Frontal cortex (tissue), 4 donors: ENCODE data around the gene GLI1. TPM values are rescaled to one million over a fixed set of nuclear protein-coding genes. Genes with fewer than 3 reads are reported as not detected.
A peak's percentile ranks its signal among the peaks of the same experiment; 100 is the strongest.

ENCODE experiments used
- DNase-seq, 2 donors: peaks; one replicate each; pipeline ENCODE4 v3.0.0; 2012; ENCODE audit warnings: low spot score in 2 of 2
- FAIRE-seq: peaks from 2 replicates; lab custom pipeline; 2012; peaks lifted over from hg19 to GRCh38; lab: Jason Lieb, UNC
- total RNA-seq: library from RNA; depleted of rRNA; stranded (reverse); fragments of >200 nt; gene quantifications from one replicate; pipeline ENCODE4 v1.2.3, GENCODE V29; 2014
- donor health status: control.
- donor health status: control.
- donor health status: control.

GLI1 gene
- total RNA-seq, 1 donor from 2014 or later, result under 0.01 TPM

DNA sequence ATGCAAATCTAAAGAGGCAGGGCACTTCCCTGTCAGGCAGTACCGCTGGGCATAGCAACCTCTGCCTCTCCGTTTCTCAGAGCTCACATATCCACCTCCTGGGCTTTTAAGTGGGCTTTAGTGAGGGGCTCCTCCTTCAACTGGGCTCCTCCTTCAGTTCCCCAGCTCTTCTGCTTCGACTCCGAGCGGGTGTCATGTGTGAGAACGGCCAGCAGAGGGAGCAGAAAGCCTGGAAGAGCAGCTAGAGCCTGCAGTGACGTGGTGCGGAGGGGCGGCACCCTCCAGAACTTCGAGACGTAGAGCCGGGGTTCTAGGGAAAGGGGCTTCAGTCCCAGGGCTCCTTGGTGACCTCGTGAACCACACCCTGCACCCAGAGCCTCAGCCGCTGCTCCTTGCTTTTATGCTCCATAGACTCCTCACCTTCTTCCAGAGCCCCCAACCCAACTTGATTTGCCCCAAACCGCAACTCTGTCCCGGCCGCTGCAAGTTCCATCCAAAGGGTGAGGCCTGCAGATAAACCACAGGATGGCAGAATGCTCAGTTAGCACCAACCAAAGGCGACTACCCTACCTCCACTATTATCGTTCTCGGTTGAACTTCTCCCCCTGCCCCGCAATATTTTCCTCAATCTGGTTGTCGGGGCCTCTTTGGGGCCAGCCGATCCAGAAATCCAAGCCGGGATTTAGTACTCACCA is 383 bp upstream of the GLI1 start:
- peak; percentile 82 to 83 for DNase-seq
- FAIRE-seq, result no peak

- FAIRE-seq, result no peak
Measured at GRCh38 chr12:57460468-57460784, 841 bp downstream of the GLI1 start.

GRCh38 chr12:57460841-57461275 is 1.3 kb downstream of the GLI1 start:
- DNase-seq (peak in 1 of 2 donors; percentile 31), FAIRE-seq (no peak)

More at GRCh38 chr12:57460468-57460784, 841 bp downstream of the GLI1 start:
- no peak for DNase-seq

DNA sequence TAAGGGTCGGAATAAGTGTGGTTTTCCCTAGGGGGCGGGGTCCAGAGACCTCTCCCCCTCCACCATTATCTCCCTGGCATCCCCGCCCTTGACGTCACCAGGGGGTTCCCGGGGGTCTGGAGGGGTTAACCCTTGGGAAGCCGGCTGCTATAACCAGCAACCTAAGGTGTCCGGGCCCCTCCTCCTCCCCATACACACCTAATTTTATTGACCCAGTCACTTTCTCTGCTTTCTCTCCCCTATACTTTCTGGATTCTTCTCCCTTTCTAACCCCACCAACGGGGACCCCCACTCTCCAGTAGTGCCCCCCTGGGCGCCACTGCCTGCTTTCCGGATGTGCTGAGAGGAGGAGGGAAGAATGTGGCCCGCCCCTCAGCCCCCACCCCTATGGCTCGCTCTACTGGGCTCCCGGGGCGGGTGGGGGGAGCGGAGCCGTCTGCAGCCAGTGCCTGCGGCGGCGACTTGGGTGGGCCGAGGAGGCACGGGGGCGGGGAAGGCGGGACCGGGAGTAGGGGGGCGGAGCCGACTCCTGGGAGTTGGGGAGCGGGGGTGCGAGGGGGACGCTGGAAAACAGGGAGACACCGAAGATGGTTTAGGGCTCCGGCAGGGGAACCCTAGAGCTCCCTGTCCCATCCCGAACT is 1.8 kb downstream of the GLI1 start:
- FAIRE-seq, result no peak
- DNase-seq, result peak; percentile 61 to 70

DNA sequence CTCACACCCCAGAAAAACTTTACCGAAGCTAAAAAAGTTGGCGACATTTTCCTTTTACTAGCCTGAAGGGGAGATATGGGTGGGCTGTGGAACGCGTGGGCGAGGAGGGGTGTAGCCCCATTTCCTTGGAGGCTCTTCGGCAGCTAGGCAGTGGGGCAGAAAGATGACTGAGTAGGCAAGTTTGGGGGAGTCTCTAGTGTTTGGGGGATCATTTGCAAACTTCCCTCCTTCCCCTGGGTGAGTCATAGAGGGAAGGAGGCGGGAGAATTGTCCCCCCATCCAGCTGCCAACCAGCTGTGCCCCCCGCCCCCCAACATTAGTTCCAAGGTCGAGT is 2.3 kb downstream of the GLI1 start:
- peak in 1 of 2 donors; percentile 56 for DNase-seq
- FAIRE-seq, result no peak

DNA sequence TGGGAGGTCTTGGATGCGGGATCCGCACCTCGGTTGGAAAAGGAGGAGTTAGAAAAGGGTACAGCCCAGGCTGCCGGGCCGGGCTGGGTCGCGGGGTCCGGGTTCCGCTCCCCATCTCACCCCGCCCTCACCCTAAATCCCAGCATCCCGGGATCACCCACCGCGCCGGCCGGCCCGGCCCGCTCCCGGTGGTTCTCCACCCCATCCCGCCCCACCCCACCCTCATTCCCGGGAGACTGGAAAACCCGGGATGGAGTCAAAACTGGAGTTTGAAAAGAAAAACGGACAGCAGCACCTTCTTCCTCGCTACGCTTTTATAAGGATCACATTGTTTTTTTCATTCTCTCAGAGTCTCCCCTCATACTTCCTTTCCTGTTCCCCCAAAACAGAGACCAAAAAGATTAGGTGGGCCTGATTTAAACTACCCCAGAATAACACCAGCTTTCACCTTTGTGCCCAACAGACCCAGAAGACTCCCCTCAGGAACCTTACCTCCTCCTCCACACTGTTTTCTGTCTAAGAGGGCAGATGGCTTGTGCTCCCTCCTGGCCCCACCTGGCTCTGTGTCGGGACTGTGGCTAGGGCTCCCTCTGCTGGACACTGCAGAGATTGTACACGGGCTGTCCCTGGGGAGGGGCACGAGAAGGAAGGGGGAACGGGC is 2.8 kb downstream of the GLI1 start:
- DNase-seq (peak; percentile 83 to 89), FAIRE-seq (no peak)

- DNase-seq, result no peak
- FAIRE-seq, result no peak
Measured at GRCh38 chr12:57462912-57463253, 3.3 kb downstream of the GLI1 start.

DNA sequence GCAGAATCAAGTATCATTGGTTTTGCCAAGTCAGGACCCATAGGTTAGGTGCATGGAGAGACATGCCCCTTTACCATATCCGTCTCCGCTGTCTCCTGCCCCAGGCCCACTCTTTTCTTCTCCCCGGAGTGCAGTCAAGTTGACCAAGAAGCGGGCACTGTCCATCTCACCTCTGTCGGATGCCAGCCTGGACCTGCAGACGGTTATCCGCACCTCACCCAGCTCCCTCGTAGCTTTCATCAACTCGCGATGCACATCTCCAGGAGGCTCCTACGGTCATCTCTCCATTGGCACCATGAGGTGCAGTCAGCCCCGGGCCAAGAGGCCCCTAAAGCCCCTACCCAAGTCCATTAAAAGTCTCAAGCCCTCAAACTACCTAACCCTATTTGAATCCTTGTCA is 5.0 kb downstream of the GLI1 start:
- DNase-seq, result no peak
- no peak for FAIRE-seq

DNA sequence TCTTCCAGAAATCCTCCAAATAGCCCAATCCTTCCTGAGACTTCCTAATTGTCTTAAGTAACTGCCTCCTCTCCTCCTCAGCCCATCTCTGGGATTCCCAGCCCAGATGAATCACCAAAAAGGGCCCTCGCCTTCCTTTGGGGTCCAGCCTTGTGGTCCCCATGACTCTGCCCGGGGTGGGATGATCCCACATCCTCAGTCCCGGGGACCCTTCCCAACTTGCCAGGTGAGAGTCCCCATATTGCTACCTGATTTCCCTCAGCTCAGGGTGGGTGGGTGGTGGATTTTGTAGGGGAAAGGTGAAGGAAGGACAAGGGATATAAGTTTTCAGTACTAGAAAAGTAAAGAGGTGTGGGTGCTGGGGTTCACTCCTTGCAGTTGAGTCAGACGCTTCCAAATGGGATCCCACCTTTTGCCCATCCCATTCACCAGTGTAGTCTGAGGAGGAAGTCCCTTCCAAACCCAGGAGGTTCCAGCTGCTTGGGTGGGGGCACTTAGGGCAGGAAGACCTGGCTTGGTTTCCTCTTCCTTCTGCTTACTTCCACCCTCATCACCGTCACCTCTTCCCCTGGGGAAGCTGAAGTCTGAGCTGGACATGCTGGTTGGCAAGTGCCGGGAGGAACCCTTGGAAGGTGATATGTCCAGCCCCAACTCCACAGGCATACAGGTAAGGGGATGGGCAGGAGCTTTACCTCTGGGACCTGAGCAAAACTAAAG is 5.6 kb downstream of the GLI1 start:
- DNase-seq (no peak), FAIRE-seq (no peak)

DNA sequence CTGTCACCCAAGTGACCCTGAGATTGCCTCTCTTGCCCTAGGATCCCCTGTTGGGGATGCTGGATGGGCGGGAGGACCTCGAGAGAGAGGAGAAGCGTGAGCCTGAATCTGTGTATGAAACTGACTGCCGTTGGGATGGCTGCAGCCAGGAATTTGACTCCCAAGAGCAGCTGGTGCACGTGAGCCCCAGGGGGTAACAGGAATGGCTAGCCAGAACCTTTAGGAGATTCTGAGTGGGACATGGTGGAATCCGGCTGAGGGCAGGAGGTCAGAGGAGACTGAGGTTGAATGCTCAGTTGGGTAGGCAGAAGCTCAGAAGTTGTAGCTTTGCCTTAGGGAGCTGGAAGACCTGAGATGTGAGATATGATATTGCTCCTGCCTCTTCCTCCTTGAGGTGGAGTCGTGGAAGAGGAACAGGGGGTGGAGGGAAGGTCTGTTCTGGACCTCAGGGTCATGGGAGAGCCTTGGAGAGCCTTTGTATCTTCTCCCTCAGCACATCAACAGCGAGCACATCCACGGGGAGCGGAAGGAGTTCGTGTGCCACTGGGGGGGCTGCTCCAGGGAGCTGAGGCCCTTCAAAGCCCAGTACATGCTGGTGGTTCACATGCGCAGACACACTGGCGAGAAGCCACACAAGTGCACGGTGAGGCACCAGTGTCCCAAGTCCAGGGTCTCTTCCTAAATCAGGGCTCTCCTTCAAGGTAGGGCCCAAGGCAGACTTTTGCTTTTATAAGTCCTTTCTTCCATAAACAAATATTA is 6.3 kb downstream of the GLI1 start:
- peak in 1 of 2 donors; percentile 10 for DNase-seq
- no peak for FAIRE-seq

DNA sequence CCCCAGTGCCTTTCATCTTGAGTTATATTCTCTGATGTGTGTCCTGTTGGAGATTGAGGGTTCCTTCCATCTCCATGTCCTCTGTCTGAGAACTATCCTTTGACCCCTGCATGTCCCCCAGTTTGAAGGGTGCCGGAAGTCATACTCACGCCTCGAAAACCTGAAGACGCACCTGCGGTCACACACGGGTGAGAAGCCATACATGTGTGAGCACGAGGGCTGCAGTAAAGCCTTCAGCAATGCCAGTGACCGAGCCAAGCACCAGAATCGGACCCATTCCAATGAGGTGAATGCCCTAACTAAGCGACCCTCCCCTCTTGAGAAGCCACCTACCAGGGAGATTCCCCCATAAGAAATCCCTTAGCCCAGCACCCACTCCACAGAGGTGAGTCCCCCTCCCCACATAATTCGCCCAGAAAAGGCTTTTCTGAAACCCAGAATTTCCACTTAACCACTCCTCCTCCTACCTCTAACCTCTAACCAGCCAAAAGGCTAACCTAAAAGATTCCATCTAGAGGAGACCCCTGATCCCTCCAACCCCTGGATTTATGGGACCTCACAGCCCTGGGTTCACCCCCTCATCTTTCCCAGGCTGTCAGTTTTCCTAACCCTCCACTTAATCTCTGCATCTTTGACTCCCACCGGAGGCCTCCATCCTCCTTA is 7.8 kb downstream of the GLI1 start:
- no peak for DNase-seq
- FAIRE-seq, result no peak

DNA sequence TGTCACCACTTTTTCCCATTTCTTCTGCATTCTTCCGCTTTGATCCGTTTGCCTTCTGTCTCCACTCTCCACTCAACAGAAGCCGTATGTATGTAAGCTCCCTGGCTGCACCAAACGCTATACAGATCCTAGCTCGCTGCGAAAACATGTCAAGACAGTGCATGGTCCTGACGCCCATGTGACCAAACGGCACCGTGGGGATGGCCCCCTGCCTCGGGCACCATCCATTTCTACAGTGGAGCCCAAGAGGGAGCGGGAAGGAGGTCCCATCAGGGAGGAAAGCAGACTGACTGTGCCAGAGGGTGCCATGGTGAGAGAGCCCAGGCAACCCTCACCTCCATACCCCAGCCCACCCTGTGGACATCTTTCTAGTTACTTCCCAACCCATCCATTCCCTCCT is 8.3 kb downstream of the GLI1 start:
- DNase-seq (no peak), FAIRE-seq (no peak)

- no peak for FAIRE-seq
- DNase-seq, result no peak
Measured at GRCh38 chr12:57469296-57470164, 9.9 kb downstream of the GLI1 start.

GRCh38 chr12:57470286-57470969 is 10.8 kb downstream of the GLI1 start:
- DNase-seq (no peak), FAIRE-seq (no peak)

DNA sequence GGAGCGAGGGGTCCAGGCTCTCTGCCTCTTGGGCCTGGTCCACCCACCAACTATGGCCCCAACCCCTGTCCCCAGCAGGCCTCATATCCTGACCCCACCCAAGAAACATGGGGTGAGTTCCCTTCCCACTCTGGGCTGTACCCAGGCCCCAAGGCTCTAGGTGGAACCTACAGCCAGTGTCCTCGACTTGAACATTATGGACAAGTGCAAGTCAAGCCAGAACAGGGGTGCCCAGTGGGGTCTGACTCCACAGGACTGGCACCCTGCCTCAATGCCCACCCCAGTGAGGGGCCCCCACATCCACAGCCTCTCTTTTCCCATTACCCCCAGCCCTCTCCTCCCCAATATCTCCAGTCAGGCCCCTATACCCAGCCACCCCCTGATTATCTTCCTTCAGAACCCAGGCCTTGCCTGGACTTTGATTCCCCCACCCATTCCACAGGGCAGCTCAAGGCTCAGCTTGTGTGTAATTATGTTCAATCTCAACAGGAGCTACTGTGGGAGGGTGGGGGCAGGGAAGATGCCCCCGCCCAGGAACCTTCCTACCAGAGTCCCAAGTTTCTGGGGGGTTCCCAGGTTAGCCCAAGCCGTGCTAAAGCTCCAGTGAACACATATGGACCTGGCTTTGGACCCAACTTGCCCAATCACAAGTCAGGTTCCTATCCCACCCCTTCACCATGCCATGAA is 11.5 kb downstream of the GLI1 start:
- FAIRE-seq, result no peak
- no peak for DNase-seq

GRCh38 chr12:57471661-57472060 is 12.1 kb downstream of the GLI1 start:
- no peak for FAIRE-seq
- DNase-seq, result no peak

GRCh38 chr12:57472391-57472790 is 12.8 kb downstream of the GLI1 start:
- DNase-seq (no peak), FAIRE-seq (no peak)

DNA sequence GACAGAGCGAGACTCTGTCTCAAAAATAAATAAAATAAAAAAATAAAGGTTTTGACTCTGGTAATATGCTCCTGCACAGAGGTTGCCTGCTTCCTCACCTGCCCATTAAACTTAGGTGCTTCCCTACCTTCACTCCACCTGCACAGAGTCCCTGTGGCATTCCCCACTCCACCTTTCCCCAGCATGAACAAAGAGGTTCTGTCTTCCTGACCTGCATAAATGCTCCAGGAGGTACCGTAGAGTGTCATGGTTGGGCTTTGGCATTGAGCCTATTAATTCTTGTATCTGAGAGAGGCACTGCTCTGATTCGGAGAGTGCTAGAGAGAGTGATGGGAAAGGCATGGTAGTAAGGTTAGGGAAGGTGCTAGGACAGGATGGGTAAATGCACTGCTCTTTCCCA is 13.8 kb downstream of the GLI1 start:
- DNase-seq, result no peak
- no peak for FAIRE-seq
